Lower lobe of right lung (tissue), 2 donors: ENCODE results near the gene RALB. TPM values are rescaled to one million over a fixed set of nuclear protein-coding genes. Genes with fewer than 3 reads are reported as not detected.

Source experiments
- ATAC-seq, 2 donors: fragments of 200-7000 bp; cut with Tn5 transposase; one replicate each; pipeline ENCODE4 v1.9.1; 2020 to 2022; ENCODE audit warnings: mild to moderate bottlenecking in 2 of 2, moderate library complexity in 2 of 2
- DNase-seq: peaks from one replicate; pipeline ENCODE4 v3.0.0-alpha.2; 2020
- H3K27ac ChIP-seq: fragments of 200-600 bp; one replicate; pipeline ENCODE4 v1.8.0; 2022
- H3K27me3 ChIP-seq: fragments of 200-600 bp; one replicate; pipeline ENCODE4 v1.8.0; 2022; ENCODE audit warnings: low read depth
- H3K36me3 ChIP-seq: fragments of 200-600 bp; one replicate; pipeline ENCODE4 v1.8.0; 2022; ENCODE audit warnings: mild to moderate bottlenecking
- H3K4me1 ChIP-seq: fragments of 200-600 bp; one replicate; pipeline ENCODE4 v1.8.0; 2022
- H3K4me3 ChIP-seq: fragments of 200-600 bp; one replicate; pipeline ENCODE4 v1.8.0; 2022; ENCODE audit warnings: mild to moderate bottlenecking
- H3K9me3 ChIP-seq: fragments of 200-600 bp; one replicate; pipeline ENCODE4 v1.8.0; 2022
- intact Hi-C: fragments of 100-400 bp; cut with DNase I; formaldehyde crosslinking; loops from one replicate; pipeline ENCODE4 v1.11.0; 2022
- total RNA-seq: library from RNA; stranded (reverse); fragmentation: NEBNext Ultra II Directional; extraction: Animal tissue kit (Norgen Biotek cat#: 25700); gene quantifications from one replicate; pipeline ENCODE4 v1.2.1, GENCODE V29; 2021
- TF ChIP-seq, protein P1 (sequence below): fragments of 200-600 bp; IDR thresholded peaks from one replicate; pipeline ENCODE4 v1.8.0; 2022; ENCODE audit warnings: antibody characterized with exemption, mild to moderate bottlenecking
- donor health status: DM: no; HTN: yes; CAD: no; lungs with severe emphysema.

The RALB gene
- total RNA-seq, 1 donor from 2014 or later = 65.8 TPM

GRCh38 chr2:120219291-120219690 lies 33.4 kb upstream of the RALB start:
- intact Hi-C loops = no loop called here
- peaks cover 4% of the 10 kb centered on the region for H3K9me3 ChIP-seq
- peaks cover 31% of the 10 kb centered on the region for H3K4me1 ChIP-seq
- H3K27ac ChIP-seq = no peak overlapping the region
- H3K36me3 ChIP-seq = peaks cover 4% of the 10 kb centered on the region
- no peak overlapping the region for H3K4me3 ChIP-seq
- TF ChIP-seq, protein P1, sequence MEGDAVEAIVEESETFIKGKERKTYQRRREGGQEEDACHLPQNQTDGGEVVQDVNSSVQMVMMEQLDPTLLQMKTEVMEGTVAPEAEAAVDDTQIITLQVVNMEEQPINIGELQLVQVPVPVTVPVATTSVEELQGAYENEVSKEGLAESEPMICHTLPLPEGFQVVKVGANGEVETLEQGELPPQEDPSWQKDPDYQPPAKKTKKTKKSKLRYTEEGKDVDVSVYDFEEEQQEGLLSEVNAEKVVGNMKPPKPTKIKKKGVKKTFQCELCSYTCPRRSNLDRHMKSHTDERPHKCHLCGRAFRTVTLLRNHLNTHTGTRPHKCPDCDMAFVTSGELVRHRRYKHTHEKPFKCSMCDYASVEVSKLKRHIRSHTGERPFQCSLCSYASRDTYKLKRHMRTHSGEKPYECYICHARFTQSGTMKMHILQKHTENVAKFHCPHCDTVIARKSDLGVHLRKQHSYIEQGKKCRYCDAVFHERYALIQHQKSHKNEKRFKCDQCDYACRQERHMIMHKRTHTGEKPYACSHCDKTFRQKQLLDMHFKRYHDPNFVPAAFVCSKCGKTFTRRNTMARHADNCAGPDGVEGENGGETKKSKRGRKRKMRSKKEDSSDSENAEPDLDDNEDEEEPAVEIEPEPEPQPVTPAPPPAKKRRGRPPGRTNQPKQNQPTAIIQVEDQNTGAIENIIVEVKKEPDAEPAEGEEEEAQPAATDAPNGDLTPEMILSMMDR = no peak
- ATAC-seq = no peak
- no peak for DNase-seq
- H3K27me3 ChIP-seq = no peaks in the 10 kb centered on the region

GRCh38 chr2:120219766-120220165 lies 32.9 kb upstream of the RALB start:
- Histone ChIP-seq H3K4me1 (peaks cover 35% of the 10 kb centered on the region), H3K9me3 (peaks cover 4% of the 10 kb centered on the region), H3K36me3 (peaks cover 4% of the 10 kb centered on the region), H3K4me3 (no peak overlapping the region), H3K27me3 (no peaks in the 10 kb centered on the region), H3K27ac (no peak overlapping the region)
- intact Hi-C loops = no loop called here
- DNase-seq (no peak), ATAC-seq (no peak)
- TF ChIP-seq, protein P1 = no peak

- ATAC-seq = no peak
- Histone ChIP-seq H3K36me3 (peaks cover 4% of the 10 kb centered on the region), H3K27me3 (no peaks in the 10 kb centered on the region), H3K4me1 (peaks cover 35% of the 10 kb centered on the region), H3K4me3 (no peak overlapping the region), H3K9me3 (peaks cover 4% of the 10 kb centered on the region), H3K27ac (no peak overlapping the region)
- no peak for DNase-seq
- intact Hi-C loops = no loop called here
- TF ChIP-seq, protein P1 = no peak
These were observed 31.9 kb upstream of the RALB start for GRCh38 chr2:120220756-120221155.

- ATAC-seq = no peak
- H3K4me3 ChIP-seq = no peak overlapping the region
- TF ChIP-seq, protein P1 = no peak
- no peak overlapping the region for H3K27ac ChIP-seq
- intact Hi-C loops = no loop called here
- no peak for DNase-seq
- H3K36me3 ChIP-seq = peaks cover 4% of the 10 kb centered on the region
- peaks cover 35% of the 10 kb centered on the region for H3K4me1 ChIP-seq
- H3K27me3 ChIP-seq = no peaks in the 10 kb centered on the region
- peaks cover 4% of the 10 kb centered on the region for H3K9me3 ChIP-seq
These were observed 31.0 kb upstream of the RALB start for GRCh38 chr2:120221616-120222015.

GRCh38 chr2:120222186-120223033 lies 30.2 kb upstream of the RALB start:
- H3K27me3 ChIP-seq = no peaks in the 10 kb centered on the region
- ATAC-seq (no peak), DNase-seq (no peak)
- peak overlapping the region; percentile 98 for H3K27ac ChIP-seq
- peaks cover 4% of the 10 kb centered on the region for H3K36me3 ChIP-seq
- H3K9me3 ChIP-seq = peaks cover 4% of the 10 kb centered on the region
- TF ChIP-seq, protein P1 = no peak
- peaks cover 35% of the 10 kb centered on the region for H3K4me1 ChIP-seq
- peak overlapping the region; percentile 75 for H3K4me3 ChIP-seq
- intact Hi-C loops = no loop called here
